Activated CD8-positive, alpha-beta memory T cell treated with anti-CD3 and anti-CD28 coated beads, Interleukin-2, amount 50 U/mL, for 1 hour (primary cell): ENCODE data around the gene GABARAPL1.
"Not testable (repeated sequence)": the region's sequence is repeated elsewhere in the genome, so short reads cannot be mapped to it uniquely, and the experiment has no call there.

Experiments used
- DNase-seq: peaks from one replicate; pipeline ENCODE4 v3.0.0-alpha.2; 2020; ENCODE audit errors: extremely low read depth

The GABARAPL1 gene

GRCh38 chr12:10197879-10198278 is 14.8 kb upstream of the GABARAPL1 start:
- DNase-seq: no peak

- not testable (repeated sequence) for DNase-seq
These were observed 8.2 kb upstream of the GABARAPL1 start for GRCh38 chr12:10204495-10204894.

- no peak for DNase-seq
These were observed 7.4 kb upstream of the GABARAPL1 start for GRCh38 chr12:10205220-10205807.

GRCh38 chr12:10207136-10207535 is 5.5 kb upstream of the GABARAPL1 start:
- no peak for DNase-seq

GRCh38 chr12:10210225-10210624 is 2.5 kb upstream of the GABARAPL1 start:
- DNase-seq: no peak

GRCh38 chr12:10211101-10211939 is 1.4 kb upstream of the GABARAPL1 start:
- DNase-seq: no peak

- peak; percentile 75 for DNase-seq
These were observed 538 bp upstream of the GABARAPL1 start for GRCh38 chr12:10211940-10212738.

GRCh38 chr12:10213168-10214135 is 775 bp downstream of the GABARAPL1 start:
- DNase-seq: peak; percentile 82

GRCh38 chr12:10214136-10214894 is 1.6 kb downstream of the GABARAPL1 start:
- DNase-seq: no peak

- DNase-seq: no peak
These were observed 2.2 kb downstream of the GABARAPL1 start for GRCh38 chr12:10214895-10215267.

GRCh38 chr12:10215436-10215835 is 2.8 kb downstream of the GABARAPL1 start:
- no peak for DNase-seq

GRCh38 chr12:10215946-10216345 is 3.3 kb downstream of the GABARAPL1 start:
- DNase-seq: not testable (repeated sequence)

- no peak for DNase-seq
These were observed 5.3 kb downstream of the GABARAPL1 start for GRCh38 chr12:10218021-10218420.

GRCh38 chr12:10220398-10221077 is 7.9 kb downstream of the GABARAPL1 start:
- DNase-seq: no peak

GRCh38 chr12:10221846-10222245 is 9.2 kb downstream of the GABARAPL1 start:
- no peak for DNase-seq

GRCh38 chr12:10223208-10223607 is 10.5 kb downstream of the GABARAPL1 start:
- DNase-seq: no peak

- DNase-seq: not testable (repeated sequence)
These were observed 12.7 kb downstream of the GABARAPL1 start for GRCh38 chr12:10225426-10225825.

- no peak for DNase-seq
These were observed 13.4 kb downstream of the GABARAPL1 start for GRCh38 chr12:10226086-10226485.

- DNase-seq: no peak
These were observed 14.1 kb downstream of the GABARAPL1 start for GRCh38 chr12:10226731-10227130.

GRCh38 chr12:10227648-10228047 is 15.0 kb downstream of the GABARAPL1 start:
- no peak for DNase-seq
